ENCODE data around the gene EFCAB7. TPM values are rescaled to one million over a fixed set of nuclear protein-coding genes. Genes with fewer than 3 reads are reported as not detected.

Gene EFCAB7
- total RNA-seq, 1 experiment from 2014 or later: 3.0 TPM

DNA sequence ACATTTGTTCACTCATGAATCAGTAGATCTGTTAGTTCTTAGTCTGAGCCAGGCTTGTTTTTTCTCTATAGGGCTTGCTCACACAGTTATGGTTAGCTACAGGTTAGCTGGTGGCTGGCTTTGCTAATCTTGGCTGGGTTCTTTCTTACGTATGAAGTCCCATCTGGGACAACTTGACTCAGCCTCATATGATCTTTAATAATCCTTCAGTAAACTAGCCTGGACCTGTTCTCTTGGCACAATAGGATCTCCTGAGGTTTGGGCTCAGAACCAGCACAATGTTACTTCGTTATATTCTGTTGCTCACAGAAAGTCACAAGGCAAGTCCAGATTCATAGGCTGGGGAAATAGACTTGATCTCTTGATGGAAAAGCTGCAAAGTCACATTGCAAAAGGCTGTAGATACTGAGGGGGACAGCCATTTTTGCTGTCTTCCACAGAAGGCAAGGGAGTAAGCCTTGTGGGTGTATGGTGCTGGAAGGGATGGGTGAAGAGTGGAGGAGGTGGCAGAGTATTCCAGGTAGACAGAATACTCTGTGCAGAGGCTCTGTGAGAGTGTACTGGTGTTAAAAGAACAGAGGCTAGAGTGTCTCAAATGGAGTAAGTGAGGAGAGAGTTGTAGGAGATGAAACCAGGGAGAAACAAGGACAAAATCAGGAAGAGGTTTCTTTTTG lies 24.4 kb downstream of the EFCAB7 start:
- no peaks in the 10 kb centered on the region for H3K79me2 ChIP-seq (ENCODE audit: insufficient read depth, low read length)
- H4K20me1 ChIP-seq (ENCODE audit: control insufficient read depth, insufficient read depth, insufficient read length): no peaks in the 10 kb centered on the region
- H3K4me1 ChIP-seq (ENCODE audit: insufficient read depth, low read length): no peaks in the 10 kb centered on the region
- no peak overlapping the region for H2AFZ ChIP-seq (ENCODE audit: low read length)
- H3K27ac ChIP-seq (ENCODE audit: insufficient read length, low read depth, low read length): no peak overlapping the region
- H3T11ph ChIP-seq (ENCODE audit: low read length): no peak overlapping the region
- no peak overlapping the region for H3K18ac ChIP-seq (ENCODE audit: insufficient read length, low read depth, low read length)
- no peaks in the 10 kb centered on the region for H3K23me2 ChIP-seq (ENCODE audit: insufficient read length, low read depth, low read length, poor library complexity, severe bottlenecking)
- H4K91ac ChIP-seq (ENCODE audit: insufficient read length, low read depth, low read length): no peak overlapping the region
- Mint-ChIP-seq H3K4me1 (no peaks in the 10 kb centered on the region), H3K27me3 (ENCODE audit: low read depth) (no peaks in the 10 kb centered on the region), H3K27ac (no peak overlapping the region), H3K9me3 (no peaks in the 10 kb centered on the region), H3K36me3 (ENCODE audit: insufficient read depth in 1 of 3, low read depth in 3 of 3) (no peaks in the 10 kb centered on the region; a peak in 1 of 7 replicates), H3K4me3 (no peak overlapping the region)
- no peak overlapping the region for H3K9ac ChIP-seq (ENCODE audit: extremely low read depth, insufficient read length, low read length)
- H3K56ac ChIP-seq (ENCODE audit: insufficient read length, low read depth, low read length): no peak overlapping the region
- H3K27me3 ChIP-seq (ENCODE audit: insufficient read depth, low read length): no peaks in the 10 kb centered on the region
- no peak overlapping the region for H3K4me2 ChIP-seq (ENCODE audit: insufficient read depth, insufficient read length, low read length)
- WGBS (ENCODE audit: extremely low coverage, insufficient read length, low lambda C conversion rate): no CpG with 5 or more reads among the region's 2 CpGs
- DNase-seq: no peak
- H2BK15ac ChIP-seq (ENCODE audit: low read depth, low read length): no peak overlapping the region
- no peak overlapping the region for H4K8ac ChIP-seq (replicated peaks; ENCODE audit: insufficient read length, low read depth, low read length)
- no peak overlapping the region for H2BK20ac ChIP-seq (ENCODE audit: low read depth, low read length, poor library complexity, severe bottlenecking)
- H3K79me1 ChIP-seq (ENCODE audit: insufficient read depth, low read depth, low read length, poor library complexity, severe bottlenecking): no peaks in the 10 kb centered on the region
- no peak overlapping the region for H3K4ac ChIP-seq (ENCODE audit: low read depth, low read length)
- no peak overlapping the region for H2BK12ac ChIP-seq (ENCODE audit: insufficient read length, low read depth, low read length)
- H3K14ac ChIP-seq (ENCODE audit: insufficient read depth, low read length): no peak overlapping the region
- no peaks in the 10 kb centered on the region for H3K9me3 ChIP-seq (ENCODE audit: control insufficient read depth, low read depth, low read length)
- H2AK5ac ChIP-seq (ENCODE audit: insufficient read length, low read length): no peak overlapping the region
- no peak overlapping the region for H2BK5ac ChIP-seq (ENCODE audit: insufficient read length, low read length)
- TF ChIP-seq, protein P1, sequence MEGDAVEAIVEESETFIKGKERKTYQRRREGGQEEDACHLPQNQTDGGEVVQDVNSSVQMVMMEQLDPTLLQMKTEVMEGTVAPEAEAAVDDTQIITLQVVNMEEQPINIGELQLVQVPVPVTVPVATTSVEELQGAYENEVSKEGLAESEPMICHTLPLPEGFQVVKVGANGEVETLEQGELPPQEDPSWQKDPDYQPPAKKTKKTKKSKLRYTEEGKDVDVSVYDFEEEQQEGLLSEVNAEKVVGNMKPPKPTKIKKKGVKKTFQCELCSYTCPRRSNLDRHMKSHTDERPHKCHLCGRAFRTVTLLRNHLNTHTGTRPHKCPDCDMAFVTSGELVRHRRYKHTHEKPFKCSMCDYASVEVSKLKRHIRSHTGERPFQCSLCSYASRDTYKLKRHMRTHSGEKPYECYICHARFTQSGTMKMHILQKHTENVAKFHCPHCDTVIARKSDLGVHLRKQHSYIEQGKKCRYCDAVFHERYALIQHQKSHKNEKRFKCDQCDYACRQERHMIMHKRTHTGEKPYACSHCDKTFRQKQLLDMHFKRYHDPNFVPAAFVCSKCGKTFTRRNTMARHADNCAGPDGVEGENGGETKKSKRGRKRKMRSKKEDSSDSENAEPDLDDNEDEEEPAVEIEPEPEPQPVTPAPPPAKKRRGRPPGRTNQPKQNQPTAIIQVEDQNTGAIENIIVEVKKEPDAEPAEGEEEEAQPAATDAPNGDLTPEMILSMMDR (conservative IDR thresholded peaks at IDR 0.05): no peak
- no peak overlapping the region for H2BK120ac ChIP-seq (ENCODE audit: low read depth, low read length, poor library complexity, severe bottlenecking)
- H4K5ac ChIP-seq (ENCODE audit: insufficient read length, low read depth, low read length): no peak overlapping the region
- H3K23ac ChIP-seq (ENCODE audit: insufficient read length, low read depth, low read length): no peak overlapping the region
